Measurements from ENCODE around the gene RAB40B. TPM values are rescaled to one million over a fixed set of nuclear protein-coding genes. Genes with fewer than 3 reads are reported as not detected.
A peak's percentile ranks its signal among the peaks of the same experiment; 100 is the strongest.

Gene RAB40B
- total RNA-seq, 2 donors from 2014 or later = 23.8 to 34.9 TPM

- peak overlapping the region; percentile 58 to 79 for H3K27ac ChIP-seq
- TF ChIP-seq POLR2A (IDR thresholded peaks at IDR 0.05) (no peak), POLR2AphosphoS5 (IDR thresholded peaks at IDR 0.05) (no peak), CTCF (IDR thresholded peaks at IDR 0.05) (no peak)
Measured at GRCh38 chr17:82627405-82627804, 71.1 kb downstream of the RAB40B start.

GRCh38 chr17:82623707-82624106 is 74.8 kb downstream of the RAB40B start:
- intact Hi-C loops (cut with DNase I) = no loop called here
- TF ChIP-seq CTCF (IDR thresholded peaks at IDR 0.05) (no peak), POLR2AphosphoS5 (IDR thresholded peaks at IDR 0.05) (peak; percentile 22)
- no peaks in the 10 kb centered on the region for H3K9me3 ChIP-seq
- WGBS = 50% methylated on average over 15 of the region's 15 CpGs
- H3K27me3 ChIP-seq (replicated peaks; ENCODE audit: insufficient read depth) = no peaks in the 10 kb centered on the region
- no peaks in the 10 kb centered on the region for H3K4me1 ChIP-seq (replicated peaks)
- H3K27ac ChIP-seq = peak overlapping the region in 1 of 2 donors; percentile 49
- H3K36me3 ChIP-seq = peaks cover 0 to 12% of the 10 kb centered on the region in 2 donors
- no peak overlapping the region for H3K4me3 ChIP-seq
- DNase-seq (ENCODE audit: low spot score) = no peak

More at GRCh38 chr17:82627405-82627804, 71.1 kb downstream of the RAB40B start:
- WGBS = 55% methylated on average over 21 of the region's 21 CpGs
- intact Hi-C loops (cut with DNase I) = no loop called here
- Histone ChIP-seq H3K27me3 (replicated peaks; ENCODE audit: insufficient read depth) (no peaks in the 10 kb centered on the region), H3K4me1 (replicated peaks) (no peaks in the 10 kb centered on the region), H3K9me3 (no peaks in the 10 kb centered on the region), H3K4me3 (no peak overlapping the region), H3K36me3 (peaks cover 0 to 11% of the 10 kb centered on the region in 2 donors)
- DNase-seq (ENCODE audit: low spot score) = peak; percentile 48

GRCh38 chr17:82619641-82620040 is 78.9 kb downstream of the RAB40B start:
- intact Hi-C loops (cut with DNase I) = no loop called here
- Histone ChIP-seq H3K4me1 (replicated peaks) (no peaks in the 10 kb centered on the region), H3K27me3 (replicated peaks; ENCODE audit: insufficient read depth) (no peaks in the 10 kb centered on the region), H3K9me3 (no peaks in the 10 kb centered on the region), H3K36me3 (peaks cover 6 to 19% of the 10 kb centered on the region in 2 donors), H3K27ac (no peak overlapping the region), H3K4me3 (no peak overlapping the region)
- DNase-seq (ENCODE audit: low spot score) = no peak
- TF ChIP-seq CTCF (IDR thresholded peaks at IDR 0.05) (no peak), POLR2A (IDR thresholded peaks at IDR 0.05) (no peak), POLR2AphosphoS5 (IDR thresholded peaks at IDR 0.05) (no peak)
- WGBS = 72% methylated on average over 10 of the region's 10 CpGs

GRCh38 chr17:82619211-82619610 is 79.3 kb downstream of the RAB40B start:
- WGBS = 85% methylated on average over 7 of the region's 7 CpGs
- no peaks in the 10 kb centered on the region for H3K27me3 ChIP-seq (replicated peaks; ENCODE audit: insufficient read depth)
- no peaks in the 10 kb centered on the region for H3K4me1 ChIP-seq (replicated peaks)
- TF ChIP-seq CTCF (IDR thresholded peaks at IDR 0.05) (no peak), POLR2AphosphoS5 (IDR thresholded peaks at IDR 0.05) (no peak)
- intact Hi-C loops (cut with DNase I) = no loop called here
- peaks cover 6 to 15% of the 10 kb centered on the region in 2 donors for H3K36me3 ChIP-seq
- no peak overlapping the region for H3K4me3 ChIP-seq
- no peak overlapping the region for H3K27ac ChIP-seq
- no peak for DNase-seq (ENCODE audit: low spot score)
- no peaks in the 10 kb centered on the region for H3K9me3 ChIP-seq

- no peak for DNase-seq (ENCODE audit: low spot score)
- WGBS = 77% methylated on average over 22 of the region's 22 CpGs
- no peak for TF ChIP-seq POLR2A (IDR thresholded peaks at IDR 0.05)
- TF ChIP-seq CTCF (IDR thresholded peaks at IDR 0.05) = no peak
- no peak for TF ChIP-seq POLR2AphosphoS5 (IDR thresholded peaks at IDR 0.05)
- Histone ChIP-seq H3K27ac (no peak overlapping the region), H3K4me1 (replicated peaks) (no peaks in the 10 kb centered on the region), H3K9me3 (no peaks in the 10 kb centered on the region), H3K36me3 (peaks cover 6 to 15% of the 10 kb centered on the region in 2 donors), H3K4me3 (no peak overlapping the region), H3K27me3 (replicated peaks; ENCODE audit: insufficient read depth) (no peaks in the 10 kb centered on the region)
- intact Hi-C loops (cut with DNase I) = no loop called here
Measured at GRCh38 chr17:82616021-82616711, 82.3 kb downstream of the RAB40B start.

All from prostate gland (tissue), 2 donors.